Measurements from ENCODE around the gene TMEM201.

DNA sequence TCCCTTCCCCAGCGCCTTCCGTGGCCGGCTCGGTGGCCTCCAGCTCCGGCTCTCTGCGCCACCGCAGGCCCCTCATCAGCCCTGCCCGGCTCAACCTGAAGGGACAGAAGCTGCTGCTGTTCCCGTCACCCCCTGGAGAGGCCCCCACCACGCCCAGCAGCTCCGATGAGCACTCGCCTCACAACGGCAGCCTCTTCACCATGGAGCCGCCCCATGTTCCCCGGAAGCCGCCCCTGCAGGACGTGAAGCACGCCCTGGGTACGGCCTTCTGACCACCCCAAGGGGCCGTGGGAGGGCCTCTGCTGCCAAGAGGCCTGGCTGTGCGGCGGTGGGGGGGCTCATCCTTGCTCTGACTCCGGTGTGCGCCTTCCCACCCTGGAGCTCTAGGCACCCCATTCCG is 21.8 kb downstream of the TMEM201 start:
- TF ChIP-seq, protein P1, sequence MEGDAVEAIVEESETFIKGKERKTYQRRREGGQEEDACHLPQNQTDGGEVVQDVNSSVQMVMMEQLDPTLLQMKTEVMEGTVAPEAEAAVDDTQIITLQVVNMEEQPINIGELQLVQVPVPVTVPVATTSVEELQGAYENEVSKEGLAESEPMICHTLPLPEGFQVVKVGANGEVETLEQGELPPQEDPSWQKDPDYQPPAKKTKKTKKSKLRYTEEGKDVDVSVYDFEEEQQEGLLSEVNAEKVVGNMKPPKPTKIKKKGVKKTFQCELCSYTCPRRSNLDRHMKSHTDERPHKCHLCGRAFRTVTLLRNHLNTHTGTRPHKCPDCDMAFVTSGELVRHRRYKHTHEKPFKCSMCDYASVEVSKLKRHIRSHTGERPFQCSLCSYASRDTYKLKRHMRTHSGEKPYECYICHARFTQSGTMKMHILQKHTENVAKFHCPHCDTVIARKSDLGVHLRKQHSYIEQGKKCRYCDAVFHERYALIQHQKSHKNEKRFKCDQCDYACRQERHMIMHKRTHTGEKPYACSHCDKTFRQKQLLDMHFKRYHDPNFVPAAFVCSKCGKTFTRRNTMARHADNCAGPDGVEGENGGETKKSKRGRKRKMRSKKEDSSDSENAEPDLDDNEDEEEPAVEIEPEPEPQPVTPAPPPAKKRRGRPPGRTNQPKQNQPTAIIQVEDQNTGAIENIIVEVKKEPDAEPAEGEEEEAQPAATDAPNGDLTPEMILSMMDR (IDR thresholded peaks at IDR 0.05): no peak
- TF ChIP-seq EZH2phosphoT487 (IDR thresholded peaks at IDR 0.05) (no peak), EZH2 (IDR thresholded peaks at IDR 0.05) (no peak)
